Nephron (organoid): ENCODE data around the gene CALML6.
A peak's percentile ranks its signal among the peaks of the same experiment; 100 is the strongest.

Experiments
- H3K27ac Mint-ChIP-seq, 3 experiments: 2 replicates each; pipeline ENCODE4 v1.8.0; 2020; ENCODE audit warnings: mixed read lengths in 3 of 3, mild to moderate bottlenecking in 2 of 3, moderate library complexity in 1 of 3
- H3K27me3 Mint-ChIP-seq: 2 replicates; pipeline ENCODE4 v1.8.0; 2021; ENCODE audit warnings: low read depth, mild to moderate bottlenecking, moderate library complexity, mixed read lengths
- H3K36me3 Mint-ChIP-seq: 2 replicates; pipeline ENCODE4 v1.8.0; 2020; ENCODE audit warnings: low read depth, mixed read lengths
- H3K4me1 Mint-ChIP-seq: 2 replicates; pipeline ENCODE4 v1.8.0; 2020; ENCODE audit warnings: mixed read lengths
- H3K4me3 Mint-ChIP-seq, 3 experiments: 2 replicates each; pipeline ENCODE4 v1.8.0; 2020; ENCODE audit warnings: mild to moderate bottlenecking in 3 of 3, mixed read lengths in 3 of 3, moderate library complexity in 2 of 3
- H3K9me3 Mint-ChIP-seq: 2 replicates; pipeline ENCODE4 v1.8.0; 2020; ENCODE audit warnings: mixed read lengths
- TF ChIP-seq, protein P1 (sequence below), 3 experiments: fragments of 200-600 bp; sonication (generic); IDR thresholded peaks; one replicate each; pipeline ENCODE4 v1.5.0; 2021; ENCODE audit warnings: antibody characterized with exemption in 3 of 3; ENCODE audit not compliant: unreplicated experiment in 3 of 3

Gene CALML6

DNA sequence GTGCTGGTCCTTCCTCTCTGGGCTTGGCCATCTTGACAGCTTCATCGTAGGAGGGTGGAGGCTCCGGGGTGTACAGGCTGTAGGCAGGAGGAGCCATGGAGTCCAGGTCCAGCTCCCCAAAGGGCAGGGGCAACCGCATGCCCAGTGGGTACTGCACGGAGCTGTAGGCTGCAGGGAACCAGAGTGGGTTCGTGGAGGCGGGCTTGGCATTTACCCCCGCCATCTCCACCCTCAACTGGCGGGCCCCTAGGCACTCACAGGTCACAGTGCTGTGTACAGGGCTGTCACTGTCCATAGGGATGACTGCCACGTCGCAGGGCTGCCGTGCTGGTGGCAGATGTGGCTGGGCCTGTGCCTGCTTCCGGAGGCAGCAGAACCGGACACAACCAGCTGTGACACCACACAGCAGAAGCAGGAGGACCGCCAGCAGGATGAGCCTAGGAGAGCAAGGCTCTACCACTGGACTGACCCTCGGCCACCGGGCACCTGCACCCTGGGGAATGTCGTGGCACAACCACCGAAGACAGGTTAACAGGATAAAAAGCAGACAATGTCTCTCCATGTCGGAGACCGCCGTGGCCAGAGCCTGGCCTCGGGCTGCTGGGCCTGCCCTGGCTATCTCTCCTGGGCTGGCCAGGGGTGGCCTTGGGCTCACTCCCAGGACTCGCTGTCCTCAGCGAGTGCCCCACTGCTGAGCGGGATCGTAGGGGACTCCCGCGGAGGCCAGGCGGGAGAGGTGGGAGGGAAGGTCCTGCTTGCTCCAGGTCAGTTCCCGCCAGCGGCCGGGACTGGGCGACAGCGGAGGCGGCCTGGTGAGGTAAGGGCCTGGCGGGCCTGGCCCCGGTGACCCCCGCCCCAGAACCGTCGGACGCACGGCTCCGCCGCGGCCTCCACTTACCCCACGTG is 3.2 kb downstream of the CALML6 start:
- peaks cover 22% of the 10 kb centered on the region for H3K4me1 Mint-ChIP-seq
- TF ChIP-seq, protein P1, sequence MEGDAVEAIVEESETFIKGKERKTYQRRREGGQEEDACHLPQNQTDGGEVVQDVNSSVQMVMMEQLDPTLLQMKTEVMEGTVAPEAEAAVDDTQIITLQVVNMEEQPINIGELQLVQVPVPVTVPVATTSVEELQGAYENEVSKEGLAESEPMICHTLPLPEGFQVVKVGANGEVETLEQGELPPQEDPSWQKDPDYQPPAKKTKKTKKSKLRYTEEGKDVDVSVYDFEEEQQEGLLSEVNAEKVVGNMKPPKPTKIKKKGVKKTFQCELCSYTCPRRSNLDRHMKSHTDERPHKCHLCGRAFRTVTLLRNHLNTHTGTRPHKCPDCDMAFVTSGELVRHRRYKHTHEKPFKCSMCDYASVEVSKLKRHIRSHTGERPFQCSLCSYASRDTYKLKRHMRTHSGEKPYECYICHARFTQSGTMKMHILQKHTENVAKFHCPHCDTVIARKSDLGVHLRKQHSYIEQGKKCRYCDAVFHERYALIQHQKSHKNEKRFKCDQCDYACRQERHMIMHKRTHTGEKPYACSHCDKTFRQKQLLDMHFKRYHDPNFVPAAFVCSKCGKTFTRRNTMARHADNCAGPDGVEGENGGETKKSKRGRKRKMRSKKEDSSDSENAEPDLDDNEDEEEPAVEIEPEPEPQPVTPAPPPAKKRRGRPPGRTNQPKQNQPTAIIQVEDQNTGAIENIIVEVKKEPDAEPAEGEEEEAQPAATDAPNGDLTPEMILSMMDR (IDR thresholded peaks at IDR 0.05; ENCODE audit: unreplicated experiment in 3 of 3) = no peak
- H3K27ac Mint-ChIP-seq = no peak overlapping the region
- no peaks in the 10 kb centered on the region for H3K36me3 Mint-ChIP-seq
- H3K9me3 Mint-ChIP-seq = no peaks in the 10 kb centered on the region
- H3K27me3 Mint-ChIP-seq = peaks cover 13% of the 10 kb centered on the region
- H3K4me3 Mint-ChIP-seq = peak overlapping the region; percentile 57 to 62 (median 57)

DNA sequence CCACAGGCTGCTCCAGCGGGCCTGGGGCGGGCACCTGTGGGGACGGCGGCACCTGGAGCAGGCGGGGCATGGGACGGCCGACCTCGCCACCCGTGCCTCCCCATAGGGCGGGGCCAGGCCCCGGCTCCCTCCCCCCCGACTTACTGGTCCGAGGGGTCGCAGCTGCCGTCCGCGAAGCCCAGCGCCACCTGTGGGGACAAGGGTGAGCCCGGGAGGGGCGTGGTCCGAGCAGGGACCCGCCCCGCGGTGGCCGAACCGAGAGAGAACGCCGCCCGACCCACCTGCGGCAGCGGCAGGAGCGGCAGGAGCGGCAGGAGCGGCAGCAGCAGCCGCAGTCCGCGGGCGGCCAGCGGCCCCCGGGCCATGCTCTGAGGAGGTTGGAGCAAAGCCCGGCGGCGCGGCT is 3.8 kb downstream of the CALML6 start, which contains the start of gene TMEM52:
TMEM52 (minus strand) TSS at position 379 of the 403 bp plus-strand sequence; CDS start at position 365, 14 bp downstream.
- TF ChIP-seq, protein P1 (IDR thresholded peaks at IDR 0.05; ENCODE audit: unreplicated experiment in 3 of 3) = no peak
- H3K9me3 Mint-ChIP-seq = no peaks in the 10 kb centered on the region
- H3K27me3 Mint-ChIP-seq = peaks cover 8% of the 10 kb centered on the region
- peaks cover 17% of the 10 kb centered on the region for H3K4me1 Mint-ChIP-seq
- H3K27ac Mint-ChIP-seq = peak within 1 kb of the TSS in 1 of 3 experiments; percentile 61
- no peaks in the 10 kb centered on the region for H3K36me3 Mint-ChIP-seq
- H3K4me3 Mint-ChIP-seq = peak within 1 kb of the TSS; percentile 62 to 77 (median 63)

DNA sequence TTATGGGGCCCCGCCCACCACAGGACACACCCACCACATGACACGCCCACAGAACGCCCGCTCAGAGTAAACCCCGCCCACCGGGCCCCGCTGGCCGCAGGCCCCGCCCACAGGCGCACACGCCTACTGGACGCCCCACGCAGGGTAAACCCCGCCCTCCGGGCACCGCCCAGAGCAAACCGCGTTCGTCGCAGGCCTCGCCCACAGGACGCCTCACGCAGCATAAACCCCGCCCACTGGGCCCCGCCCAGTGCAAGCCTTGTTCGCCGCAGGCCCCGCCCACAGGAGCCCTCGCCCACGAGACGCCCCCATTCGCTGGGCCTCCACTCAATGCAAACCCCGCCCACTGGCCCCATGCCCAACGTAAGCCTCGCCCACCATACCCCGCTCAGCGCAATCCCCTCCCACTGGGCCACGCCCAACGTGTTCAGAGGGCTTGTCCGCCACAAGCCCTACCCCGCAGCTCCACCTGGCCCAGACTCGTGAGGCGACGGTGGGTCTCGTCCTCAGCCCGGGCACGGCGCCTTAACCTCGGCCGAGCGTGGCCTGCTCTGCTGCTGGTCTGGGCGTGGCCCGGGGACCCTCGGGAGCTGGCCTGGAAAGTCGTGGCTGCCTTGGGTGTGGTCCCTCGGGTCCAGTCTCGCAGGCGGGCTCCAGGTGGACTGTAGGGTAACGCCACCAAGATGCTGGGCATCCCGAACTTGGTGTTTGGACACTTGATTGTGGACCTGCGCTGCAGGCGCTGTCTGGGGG is 4.4 kb downstream of the CALML6 start:
- Mint-ChIP-seq H3K9me3 (no peaks in the 10 kb centered on the region), H3K4me1 (peaks cover 15% of the 10 kb centered on the region), H3K4me3 (peak overlapping the region; percentile 62 to 77 (median 63)), H3K27ac (peak overlapping the region in 1 of 3 experiments; percentile 61), H3K27me3 (peaks cover 7% of the 10 kb centered on the region), H3K36me3 (no peaks in the 10 kb centered on the region)
- TF ChIP-seq, protein P1 (IDR thresholded peaks at IDR 0.05; ENCODE audit: unreplicated experiment in 3 of 3) = no peak

DNA sequence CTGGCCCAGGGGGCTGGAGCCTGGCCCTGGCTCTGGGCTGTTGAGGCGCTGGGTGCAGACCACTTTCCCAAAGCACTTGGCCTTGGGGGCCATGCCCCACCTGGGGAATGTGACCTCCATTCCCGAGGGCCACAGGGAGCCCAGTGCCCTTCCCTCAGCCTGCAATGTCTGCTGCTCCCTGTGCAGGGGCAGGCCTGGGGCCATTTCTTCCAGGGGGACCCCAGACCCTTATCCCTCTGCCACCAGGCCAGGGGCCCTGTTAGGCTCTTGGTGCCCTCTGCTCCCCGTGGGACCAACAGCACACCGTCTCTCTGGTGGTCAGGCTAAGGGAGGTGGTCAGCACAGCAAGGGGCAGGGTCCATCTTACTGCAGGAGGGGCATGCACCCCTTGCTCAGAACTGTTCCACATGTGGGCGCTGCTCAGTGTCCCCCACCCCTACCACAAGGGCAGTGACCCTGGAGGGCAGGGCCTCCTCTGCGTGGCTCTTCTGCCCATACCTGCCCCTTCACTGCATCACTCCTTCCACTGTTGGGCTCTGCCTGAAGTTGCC is 5.1 kb downstream of the CALML6 start:
- Mint-ChIP-seq H3K27ac (no peak overlapping the region), H3K9me3 (no peaks in the 10 kb centered on the region), H3K4me3 (peak overlapping the region in 1 of 3 experiments; percentile 63), H3K4me1 (peaks cover 12% of the 10 kb centered on the region), H3K36me3 (no peaks in the 10 kb centered on the region), H3K27me3 (peaks cover 9% of the 10 kb centered on the region)
- TF ChIP-seq, protein P1 (IDR thresholded peaks at IDR 0.05; ENCODE audit: unreplicated experiment in 3 of 3) = no peak

DNA sequence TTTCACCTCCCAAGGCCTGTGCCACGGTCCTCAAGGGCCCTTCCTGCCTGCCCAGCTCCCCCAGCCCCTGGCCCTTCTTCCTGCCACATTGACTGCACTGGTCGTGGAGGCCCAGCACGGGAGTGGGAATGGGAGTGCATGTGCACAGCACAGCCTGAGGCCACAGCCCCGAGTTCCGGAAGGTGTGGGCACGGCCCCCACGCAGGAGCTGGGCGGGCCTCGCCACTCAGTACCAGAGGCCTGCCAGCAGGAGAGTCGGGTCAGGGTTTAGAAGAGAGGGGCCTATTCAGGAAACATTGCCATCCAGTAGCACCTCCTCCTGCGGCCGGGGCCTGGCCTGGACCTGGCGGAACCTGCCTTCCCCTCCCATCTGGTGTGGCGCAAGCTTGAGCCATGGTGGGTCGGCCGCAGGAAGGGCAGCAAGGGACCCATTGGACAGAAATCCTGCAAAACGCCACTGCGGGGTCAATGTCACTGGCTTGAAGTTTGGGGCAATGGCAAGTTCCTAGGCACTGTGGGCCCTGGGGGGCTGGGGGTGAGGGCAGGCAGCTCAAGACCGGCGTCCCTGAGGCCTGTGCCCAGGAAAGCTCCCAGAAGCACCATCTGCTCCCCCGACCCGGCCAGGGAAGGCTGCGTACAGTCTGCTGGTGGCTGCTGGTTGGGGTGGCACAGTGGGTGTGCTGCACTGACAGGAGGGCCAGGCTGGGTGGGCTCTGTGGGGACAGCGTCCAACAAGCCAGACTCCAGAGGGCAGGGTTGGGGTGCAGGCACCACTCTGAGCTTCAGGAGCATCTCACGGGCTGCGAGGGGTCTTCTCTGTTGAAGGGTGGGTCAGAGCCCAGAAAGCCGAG is 5.8 kb downstream of the CALML6 start:
- no peaks in the 10 kb centered on the region for H3K9me3 Mint-ChIP-seq
- TF ChIP-seq, protein P1 (IDR thresholded peaks at IDR 0.05; ENCODE audit: unreplicated experiment in 3 of 3) = no peak
- peak overlapping the region in 1 of 3 experiments; percentile 37 for H3K4me3 Mint-ChIP-seq
- H3K4me1 Mint-ChIP-seq = peaks cover 10% of the 10 kb centered on the region
- no peak overlapping the region for H3K27ac Mint-ChIP-seq
- H3K36me3 Mint-ChIP-seq = no peaks in the 10 kb centered on the region
- peaks cover 10% of the 10 kb centered on the region for H3K27me3 Mint-ChIP-seq
